Activated CD4-positive, CD25-positive, alpha-beta regulatory T cell (primary cell): ENCODE measurements around the gene ADAMTS12.

Experiments used
- DNase-seq, 4 experiments: peaks; one replicate each; lab custom pipeline; 2025; lab: John Stamatoyannopoulos, UW

ADAMTS12 gene

DNA sequence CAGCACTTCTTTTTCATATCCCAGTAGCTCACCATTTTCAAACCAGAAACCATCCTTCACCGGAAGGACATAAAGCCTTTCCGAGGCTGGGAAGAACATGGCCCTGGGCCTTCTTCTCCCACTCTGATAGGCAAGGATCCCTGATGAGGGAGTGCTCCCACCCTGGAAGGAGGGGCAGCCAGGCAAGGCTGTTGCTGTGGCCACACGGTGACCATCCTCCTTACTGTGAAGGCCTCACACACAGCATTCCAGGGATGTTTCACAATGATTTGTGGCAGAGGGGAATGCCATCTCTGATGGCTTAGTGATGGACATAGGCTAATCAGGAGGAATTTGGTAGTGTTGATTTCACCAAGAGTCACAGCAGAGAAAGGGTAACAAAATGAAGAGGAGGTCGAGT is 130.7 kb downstream of the ADAMTS12 start:
- DNase-seq = no peak

DNA sequence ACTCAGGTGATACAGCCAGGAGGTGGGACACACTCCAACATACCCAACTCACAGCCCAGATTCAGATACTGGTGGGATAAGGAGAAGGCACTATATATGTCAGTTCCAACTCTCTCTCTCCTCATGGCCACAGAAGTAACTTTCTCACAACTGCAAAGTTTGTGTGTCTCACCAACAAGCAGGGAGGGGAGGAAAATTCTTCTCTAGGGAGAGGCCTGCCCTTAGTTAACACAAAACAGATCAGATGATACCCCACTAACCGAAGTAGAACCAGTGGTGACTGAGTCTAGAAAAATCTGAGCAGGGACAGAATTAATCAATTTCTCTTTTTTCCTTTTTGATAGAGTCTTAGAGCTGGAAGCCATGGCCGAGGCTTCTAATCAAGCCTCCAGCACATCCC is 133.1 kb downstream of the ADAMTS12 start:
- no peak for DNase-seq

DNA sequence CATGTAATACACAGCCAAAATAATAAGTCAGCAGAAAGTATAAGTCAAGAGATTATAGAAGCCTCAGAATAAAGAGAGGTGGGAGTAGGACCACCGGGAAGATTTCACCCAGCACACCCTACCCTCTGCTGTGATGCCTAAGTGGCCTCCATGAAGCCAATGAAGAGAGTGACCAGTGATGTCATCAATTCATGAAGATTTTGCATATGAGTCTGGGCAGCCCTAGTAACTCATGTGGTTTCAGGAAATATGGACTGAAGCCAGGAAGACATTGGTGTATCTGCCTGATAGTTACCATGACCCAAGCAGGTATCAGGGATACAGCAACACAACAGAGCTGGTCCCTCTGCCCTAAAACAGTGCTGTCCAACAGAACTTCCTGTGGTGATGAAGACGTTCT is 135.3 kb downstream of the ADAMTS12 start:
- DNase-seq = no peak

DNA sequence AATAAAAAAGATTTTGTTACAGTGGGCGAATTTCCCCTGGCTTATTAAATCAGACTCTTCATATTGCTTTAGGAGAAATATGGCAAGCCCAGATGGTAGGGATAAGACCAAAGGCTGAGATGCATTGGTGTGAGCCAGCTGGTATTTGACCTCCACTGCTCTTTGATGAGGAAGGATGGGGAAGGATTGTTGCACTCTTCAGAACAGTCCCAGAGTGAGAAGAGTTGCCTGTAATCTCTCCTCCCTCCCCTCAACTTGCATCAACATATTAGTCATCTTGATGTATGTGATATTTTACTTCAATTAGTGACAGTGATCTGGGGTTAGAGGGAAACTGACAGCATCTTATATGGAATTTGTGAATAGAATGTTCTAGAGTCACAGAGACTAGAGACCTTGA is 136.6 kb downstream of the ADAMTS12 start:
- DNase-seq = no peak

DNA sequence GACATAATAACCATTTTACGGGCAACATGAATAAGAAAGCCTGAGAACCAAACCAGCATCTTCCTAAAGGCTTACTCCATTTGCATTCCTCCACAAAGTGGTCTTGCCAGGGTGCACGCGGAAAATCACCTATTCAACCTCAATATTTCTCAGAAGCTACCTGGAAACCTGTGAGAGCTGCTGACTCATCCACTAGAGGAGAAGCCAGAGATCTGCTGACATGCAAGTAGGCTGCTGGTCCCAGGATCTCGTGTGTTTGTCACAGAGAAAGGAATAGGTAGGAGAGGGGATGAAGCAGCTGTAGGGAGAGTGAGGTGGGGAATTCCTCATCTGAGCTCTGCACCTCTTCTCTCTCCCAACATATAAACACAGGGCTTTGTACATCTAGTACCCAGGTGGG is 138.1 kb downstream of the ADAMTS12 start:
- DNase-seq = no peak

DNA sequence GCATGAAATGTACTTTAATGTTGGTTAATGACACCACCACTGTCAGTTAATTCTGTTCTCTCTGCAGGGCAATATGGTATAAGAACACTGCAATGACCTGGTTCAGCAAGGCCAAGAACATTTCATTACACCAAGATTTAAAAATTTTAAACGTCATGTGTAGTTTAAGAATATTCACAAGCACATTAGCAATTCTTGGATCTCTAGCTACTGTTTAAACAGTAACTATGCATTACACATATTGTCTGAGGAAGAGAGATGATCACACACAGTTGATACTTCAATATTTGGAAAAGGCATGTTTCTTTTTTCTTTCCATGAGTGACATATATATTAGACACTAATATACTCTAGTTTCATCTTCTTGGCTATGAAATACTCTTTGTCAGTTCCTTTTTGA is 143.0 kb downstream of the ADAMTS12 start:
- DNase-seq = no peak

DNA sequence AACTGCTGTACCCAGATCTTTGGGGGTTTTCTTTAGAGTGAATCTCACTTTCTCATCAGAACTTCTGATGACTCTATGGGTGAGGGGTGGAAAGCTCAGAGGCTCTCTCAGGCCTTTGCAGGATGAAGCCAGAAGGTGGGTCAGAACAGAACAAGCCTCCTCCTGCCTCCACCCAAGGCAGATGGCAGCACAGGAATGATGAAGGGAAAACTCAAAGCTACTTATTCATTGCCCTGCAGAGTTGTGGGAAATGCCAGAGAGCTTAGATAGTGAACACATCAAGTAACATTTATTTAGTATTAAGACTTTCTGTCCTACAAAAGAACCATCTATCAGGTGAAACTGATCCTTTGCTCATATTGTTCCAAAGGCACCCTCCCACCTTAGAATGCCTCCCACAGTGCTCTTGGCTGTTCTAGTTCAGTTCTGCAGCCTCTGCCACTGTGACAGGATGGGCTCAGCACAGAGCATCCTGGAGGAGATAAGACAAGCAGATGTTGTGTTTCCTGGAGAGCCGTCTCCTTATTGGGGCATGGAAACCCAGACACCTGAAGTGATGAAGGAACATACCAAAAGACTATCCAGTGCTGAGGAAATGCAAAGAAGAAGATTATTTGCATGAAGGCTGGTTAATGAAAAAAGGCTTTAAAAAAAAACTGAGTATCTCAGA is 146.6 kb downstream of the ADAMTS12 start:
- no peak for DNase-seq

DNA sequence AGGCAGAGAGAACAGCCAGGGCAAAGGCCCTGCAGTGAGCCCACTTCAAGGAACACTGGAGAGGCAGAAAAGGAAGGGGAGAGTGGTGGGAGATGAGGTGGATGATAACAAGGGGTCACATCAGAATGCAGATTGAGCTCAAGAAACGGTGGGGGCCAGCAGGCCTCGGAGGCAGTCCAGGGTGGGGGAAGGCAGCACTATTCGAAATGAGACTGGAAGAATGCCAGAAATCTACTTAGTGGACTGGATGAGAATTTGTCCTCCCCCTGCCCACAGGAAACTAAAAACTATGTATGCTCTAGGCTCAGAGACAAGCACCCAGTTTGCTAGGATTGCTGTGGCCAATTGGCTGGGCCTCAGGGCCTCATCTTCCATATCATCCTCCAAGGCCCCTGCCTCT is 148.7 kb downstream of the ADAMTS12 start:
- DNase-seq = no peak

DNA sequence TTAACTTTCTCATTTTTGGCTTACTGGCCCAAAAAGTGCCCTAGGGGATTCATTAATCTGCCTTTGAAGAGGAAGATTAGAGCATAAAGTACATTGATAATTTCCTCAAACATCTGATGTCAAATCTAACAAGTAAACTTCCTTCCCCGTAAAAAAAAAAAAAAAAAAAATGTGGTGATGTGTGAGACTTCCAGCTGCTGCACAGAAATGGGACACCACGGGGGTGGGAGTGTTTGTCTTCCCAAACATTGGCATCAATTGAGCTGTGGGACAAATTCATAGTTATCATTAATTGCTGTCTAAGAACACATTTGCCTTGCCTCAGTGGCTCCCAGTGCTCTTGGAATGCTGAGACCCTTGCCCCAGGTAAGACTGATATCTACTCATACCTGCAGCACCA is 149.6 kb downstream of the ADAMTS12 start:
- DNase-seq = no peak

DNA sequence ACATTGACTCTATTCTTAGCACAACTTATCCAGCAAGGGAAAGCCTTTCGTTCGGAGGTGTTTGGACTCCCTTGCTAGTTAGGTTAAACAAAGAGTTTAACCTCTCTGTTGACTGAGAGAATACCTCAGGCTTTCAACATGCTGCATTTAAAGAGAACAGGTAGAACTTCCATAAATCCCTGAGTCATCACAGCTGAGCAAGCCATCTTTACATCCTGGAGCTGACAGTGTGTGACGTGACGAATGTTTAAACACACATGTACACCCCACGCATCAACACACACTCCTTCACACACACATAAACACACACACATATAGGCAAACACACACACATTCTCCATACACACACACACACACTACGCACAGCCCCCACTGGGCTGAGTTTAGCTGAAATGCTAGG is 152.8 kb downstream of the ADAMTS12 start:
- no peak for DNase-seq

DNA sequence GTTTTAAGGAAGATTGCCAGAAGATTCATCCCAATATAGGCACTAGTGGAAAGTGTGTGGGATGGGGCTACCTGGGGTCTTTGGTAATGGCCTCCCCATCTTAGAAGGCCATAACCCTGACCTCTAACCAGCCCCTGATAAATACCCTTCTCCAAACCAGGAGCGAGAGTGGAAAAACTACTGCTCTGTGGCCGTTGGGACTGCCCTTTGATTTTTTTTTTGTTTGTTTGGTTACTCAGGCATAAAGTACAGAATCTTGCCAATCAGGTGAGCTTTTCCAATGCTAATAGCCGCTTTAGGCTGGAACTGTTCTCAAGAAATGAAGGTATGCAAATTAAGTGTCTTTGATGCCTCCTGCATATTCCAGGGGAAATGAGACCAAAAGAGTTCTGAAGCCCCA is 153.7 kb downstream of the ADAMTS12 start:
- no peak for DNase-seq

DNA sequence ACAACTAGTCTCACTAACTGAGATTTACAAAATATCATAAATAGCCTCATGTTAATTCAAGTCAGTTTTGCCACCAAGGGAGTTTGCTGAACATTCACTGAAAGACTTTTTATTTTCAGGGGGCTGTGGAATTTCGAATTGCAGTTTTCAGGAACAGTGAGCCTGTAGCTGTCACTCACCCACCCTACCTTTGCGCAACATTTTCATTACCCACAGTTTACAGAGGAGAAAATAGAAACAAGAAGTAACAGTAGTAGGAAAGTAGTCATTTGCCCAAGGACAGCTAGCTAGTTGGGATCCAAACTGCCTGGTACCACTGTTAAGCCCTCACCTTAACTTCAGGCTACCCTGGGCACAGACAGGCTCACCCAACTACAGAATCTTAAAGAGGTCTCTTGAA is 154.1 kb downstream of the ADAMTS12 start:
- no peak for DNase-seq

DNA sequence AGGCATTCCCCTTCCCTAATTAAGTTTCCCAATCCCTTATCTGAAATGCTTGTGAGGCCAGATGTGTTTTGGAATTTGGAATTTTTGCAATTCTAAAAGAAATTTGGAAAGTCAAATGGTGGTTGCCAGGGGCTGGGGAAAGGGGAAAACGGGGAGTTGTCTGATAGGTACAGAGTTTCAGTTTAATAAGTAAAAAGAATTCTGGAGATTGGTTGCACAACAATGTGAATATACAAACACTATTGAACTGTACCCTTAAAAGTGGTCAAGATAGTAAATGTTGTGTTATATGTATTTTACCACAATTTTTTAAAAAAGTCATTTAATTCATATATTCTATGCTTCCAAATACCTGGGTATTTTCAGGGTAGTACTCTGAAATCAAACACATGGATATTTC is 154.5 kb downstream of the ADAMTS12 start:
- DNase-seq = no peak

DNA sequence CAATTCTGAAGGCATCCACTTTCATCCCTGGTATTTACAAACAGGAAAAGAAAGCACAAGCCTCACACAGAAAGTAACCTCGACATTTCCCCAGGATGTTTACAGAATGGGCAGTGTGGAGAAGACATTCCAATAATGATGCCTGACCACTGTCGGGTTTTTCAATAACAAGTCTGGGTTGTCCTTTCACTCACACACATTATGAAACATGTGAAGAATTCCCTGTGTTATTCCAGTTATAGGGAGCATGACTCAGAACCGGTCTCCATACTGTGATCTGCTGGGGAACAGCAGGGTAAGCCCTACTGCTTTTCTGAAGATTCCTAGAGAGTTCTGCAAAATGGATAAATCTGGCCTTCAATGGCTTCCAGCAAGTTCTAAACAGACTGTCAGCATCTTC is 155.3 kb downstream of the ADAMTS12 start:
- DNase-seq = no peak

DNA sequence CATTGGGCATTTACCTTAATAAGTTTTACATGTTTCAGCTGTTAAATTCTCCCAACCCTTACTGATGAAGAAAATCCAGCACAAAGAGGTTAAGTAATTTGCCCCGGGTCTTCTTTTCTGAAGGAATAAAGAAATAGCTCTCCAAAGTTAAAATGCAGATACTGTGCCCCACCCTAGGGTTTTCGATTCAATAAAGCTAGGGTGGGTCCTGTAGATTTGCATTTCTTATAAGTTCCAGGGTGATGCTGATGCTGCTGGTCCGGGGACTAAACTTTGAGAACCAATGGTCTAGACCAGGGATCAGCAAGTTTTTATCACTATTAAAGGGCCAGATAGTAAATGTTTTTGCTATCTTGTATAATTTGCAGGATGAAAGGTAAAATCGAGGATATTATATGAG is 156.7 kb downstream of the ADAMTS12 start:
- no peak for DNase-seq

DNA sequence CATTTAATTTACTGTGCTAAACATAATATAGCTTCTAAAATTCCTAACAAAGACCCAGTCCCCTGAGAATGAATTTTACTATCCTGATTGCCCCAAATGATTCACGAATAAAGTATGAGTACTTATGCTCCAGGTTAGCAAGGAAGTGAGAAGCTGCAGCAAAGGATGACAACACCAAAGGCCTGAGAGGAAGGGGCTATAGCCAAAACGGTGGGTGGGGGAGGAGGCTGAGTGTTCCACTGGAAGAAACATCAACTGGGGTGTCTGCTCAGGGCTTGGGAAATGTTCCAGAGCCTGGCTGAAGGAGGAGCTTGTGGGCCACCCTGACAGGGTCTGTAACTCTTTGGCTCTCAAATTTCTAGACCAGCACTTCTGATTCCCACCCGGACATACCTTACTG is 157.3 kb downstream of the ADAMTS12 start:
- no peak for DNase-seq

DNA sequence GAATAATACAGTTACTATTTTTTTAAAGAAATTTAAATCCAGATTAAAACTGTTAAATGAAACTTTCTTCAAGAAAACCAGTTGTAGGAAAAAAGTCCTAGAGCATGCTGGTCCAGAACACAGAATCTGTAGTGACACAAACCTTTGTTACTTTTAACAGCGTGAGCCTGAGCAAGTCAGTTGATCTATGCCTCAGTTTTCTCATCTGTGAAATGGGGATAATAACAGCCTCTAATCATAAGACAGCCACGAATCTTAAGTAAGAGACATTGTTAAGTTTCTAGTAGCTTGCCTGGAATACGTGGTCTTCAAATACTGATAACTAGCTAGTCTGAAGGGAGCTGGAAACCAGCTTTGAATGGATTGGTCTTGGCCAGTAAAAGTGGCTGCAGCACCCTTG is 158.6 kb downstream of the ADAMTS12 start:
- DNase-seq = no peak

DNA sequence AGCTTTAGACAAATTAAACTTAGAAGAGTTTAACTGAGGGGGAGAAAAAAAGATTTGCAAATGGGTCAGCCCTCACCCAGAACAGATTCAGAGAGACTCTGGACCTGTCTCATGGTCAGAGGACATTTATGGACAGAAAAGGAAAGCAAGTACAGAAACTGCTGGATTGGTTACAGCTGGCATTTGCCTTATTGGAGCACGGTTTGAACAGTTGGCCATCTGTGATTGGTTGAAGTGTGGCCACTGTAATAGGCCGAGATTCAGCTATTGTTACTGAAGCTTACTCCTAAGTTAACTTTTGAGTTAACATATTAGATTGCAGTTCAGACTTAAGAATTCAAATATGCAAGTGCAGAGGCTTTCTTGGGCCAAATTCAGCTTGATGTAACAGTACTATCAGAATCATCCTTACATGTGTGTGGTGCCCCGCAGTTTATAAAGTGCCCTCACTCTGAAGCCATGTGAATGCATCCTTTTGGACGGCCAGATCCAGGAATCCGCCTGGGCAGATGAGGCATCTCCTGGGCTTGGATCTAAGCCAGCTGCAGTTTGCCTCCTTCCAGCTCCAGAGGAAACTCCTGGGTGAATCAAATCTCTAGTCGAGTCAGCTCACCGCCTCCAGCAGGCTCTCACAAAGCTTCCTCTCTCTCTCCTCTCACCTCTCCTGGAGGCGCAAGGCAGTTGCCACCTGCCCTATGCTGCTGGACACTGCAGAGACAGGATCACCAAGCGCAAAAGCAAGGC is 165.2 kb downstream of the ADAMTS12 start:
- no peak for DNase-seq

DNA sequence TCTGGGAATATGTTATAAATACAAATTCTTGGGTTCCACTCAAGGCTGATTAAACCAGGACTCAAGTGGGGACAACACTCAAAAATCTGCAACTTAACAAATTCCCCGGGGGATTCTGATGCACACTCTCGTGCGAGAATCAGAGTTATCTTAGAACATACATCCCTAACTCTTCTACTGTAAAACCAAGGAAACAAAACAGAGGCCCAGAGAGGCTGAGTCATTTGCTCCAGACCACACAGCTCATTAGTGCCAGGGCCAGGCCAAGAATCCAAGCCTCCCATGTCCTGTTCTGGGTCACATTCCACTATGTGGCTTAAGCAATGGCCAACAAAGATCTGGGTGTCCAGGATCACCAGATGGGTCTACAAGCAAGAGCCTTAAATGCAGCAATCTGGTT is 166.0 kb downstream of the ADAMTS12 start:
- DNase-seq = no peak

DNA sequence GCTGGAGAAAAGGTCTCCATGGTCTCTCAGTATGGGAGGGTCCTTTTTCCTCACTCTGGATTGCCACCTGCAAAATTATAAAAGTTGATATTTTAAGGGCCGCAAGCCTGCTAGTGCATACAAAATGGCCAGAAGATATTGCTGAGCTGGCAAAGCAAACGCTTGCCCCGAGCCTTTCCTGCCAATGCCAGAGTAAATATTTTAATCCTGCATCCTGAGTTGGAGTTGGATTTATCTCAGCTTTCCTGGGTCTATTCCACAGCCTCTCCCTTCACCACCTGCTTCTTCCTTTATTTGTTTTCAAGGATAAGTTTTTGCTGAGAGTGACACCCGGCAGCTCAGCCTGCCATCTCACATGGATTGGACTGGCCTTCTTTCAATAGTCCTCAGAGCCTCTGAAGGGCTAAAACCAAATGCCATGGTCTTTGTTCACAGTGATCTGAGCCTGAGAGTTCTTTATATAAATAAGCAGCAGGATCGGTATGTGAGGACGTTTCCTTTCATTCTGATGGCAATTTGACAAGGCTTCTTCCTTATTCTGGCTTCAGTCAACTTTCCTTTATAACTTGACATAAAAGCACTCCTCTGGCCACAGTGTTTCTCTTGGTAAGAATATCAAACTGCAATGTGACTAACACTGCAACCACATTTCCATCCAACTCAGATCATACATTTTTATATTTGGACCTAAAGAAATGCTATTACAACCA is 170.1 kb downstream of the ADAMTS12 start:
- DNase-seq = no peak

DNA sequence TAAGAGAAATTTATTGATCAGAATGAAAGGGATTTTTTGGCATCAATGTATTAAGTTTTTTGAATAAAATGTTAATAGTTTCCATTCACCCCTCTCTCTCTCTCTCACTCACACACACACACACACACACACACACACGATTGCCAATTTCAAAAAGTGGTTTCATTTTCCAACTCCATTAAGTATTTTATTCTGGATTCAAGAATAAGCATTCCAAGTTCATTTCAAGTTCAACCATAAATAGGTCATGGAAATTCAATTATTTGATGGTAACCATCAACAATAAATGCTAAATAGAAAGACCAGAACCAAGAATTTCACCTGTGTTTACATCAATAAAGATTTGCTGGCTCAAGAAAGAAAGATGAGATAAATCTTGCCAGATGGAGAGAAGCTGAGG is 171.6 kb downstream of the ADAMTS12 start:
- no peak for DNase-seq

DNA sequence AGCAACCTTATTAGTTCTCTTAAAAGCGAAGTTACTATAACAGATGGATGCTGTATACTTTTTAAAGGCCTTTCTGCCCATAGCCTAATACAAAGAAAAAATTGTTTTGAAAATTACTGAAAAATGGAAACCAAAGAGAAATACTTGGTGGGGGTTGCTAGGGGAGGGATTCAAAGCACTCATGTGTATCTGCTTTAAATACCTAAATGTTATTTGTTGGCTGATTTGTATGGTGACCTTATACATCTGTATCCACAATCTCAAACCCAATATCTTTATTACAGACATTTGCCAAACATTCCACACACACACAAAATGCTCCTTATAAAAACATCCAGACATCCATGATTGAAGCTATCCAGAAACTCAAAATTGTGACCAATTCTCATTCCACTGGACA is 172.0 kb downstream of the ADAMTS12 start:
- no peak for DNase-seq

DNA sequence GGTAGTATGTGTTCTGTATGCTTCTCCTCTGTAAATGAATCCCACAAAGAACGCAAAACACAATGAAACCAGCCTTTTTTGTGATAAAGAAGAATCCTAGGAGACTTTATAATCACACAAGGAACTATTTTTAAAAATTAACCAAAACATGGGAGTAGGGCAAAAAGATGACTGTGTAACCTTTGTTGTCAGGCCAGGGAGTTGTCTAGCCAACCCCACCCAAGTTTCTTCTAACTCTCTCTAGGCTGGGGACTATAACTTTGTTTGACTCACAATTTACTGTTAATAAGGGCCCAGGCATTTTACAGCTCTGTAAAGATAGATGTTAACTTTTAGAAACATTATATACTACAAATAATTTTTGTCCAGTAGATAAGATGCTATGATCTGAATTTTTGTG is 176.1 kb downstream of the ADAMTS12 start:
- no peak for DNase-seq
